ENCODE results near the gene LIX1L. TPM values are rescaled to one million over a fixed set of nuclear protein-coding genes. Genes with fewer than 3 reads are reported as not detected.

The LIX1L gene
- total RNA-seq (2014; rRNA removed; shearing (Covaris generic)): 33.9 and 34.6 TPM in 2 replicates

- DNase-seq (ENCODE audit: low spot score): peak; percentile 98
Measured at GRCh38 chr1:145957443-145958319, at the start of gene LIX1L. Gene LIX1L, minus strand, starts transcription at chr1:145958017. Its CDS starts 90 bp downstream, at chr1:145957927.

- no peak for DNase-seq (ENCODE audit: low spot score)
Measured at GRCh38 chr1:146001709-146002108, 43.9 kb upstream of the LIX1L start.

GRCh38 chr1:145999321-146000024 is 41.7 kb upstream of the LIX1L start:
- no peak for DNase-seq (ENCODE audit: low spot score)

GRCh38 chr1:145997718-145998023 is 39.9 kb upstream of the LIX1L start:
- no peak for DNase-seq (ENCODE audit: low spot score)

GRCh38 chr1:145997016-145997717 is 39.4 kb upstream of the LIX1L start:
- DNase-seq (ENCODE audit: low spot score): no peak

- peak; percentile 94 for DNase-seq (ENCODE audit: low spot score)
Measured at GRCh38 chr1:145996433-145997015, 38.7 kb upstream of the LIX1L start, which contains the start of gene TXNIP. Gene TXNIP, minus strand, starts transcription at chr1:145996579. Its CDS starts 313 bp downstream, at chr1:145996266.

- DNase-seq (ENCODE audit: low spot score): no peak
Measured at GRCh38 chr1:145995964-145996432, 38.2 kb upstream of the LIX1L start.

- DNase-seq (ENCODE audit: low spot score): no peak
Measured at GRCh38 chr1:145995148-145995881, 37.5 kb upstream of the LIX1L start.

GRCh38 chr1:145994391-145995120 is 36.7 kb upstream of the LIX1L start:
- DNase-seq (ENCODE audit: low spot score): no peak

GRCh38 chr1:145993618-145994390 is 36.0 kb upstream of the LIX1L start:
- DNase-seq (ENCODE audit: low spot score): no peak

- DNase-seq (ENCODE audit: low spot score): no peak
Measured at GRCh38 chr1:145992958-145993617, 35.3 kb upstream of the LIX1L start.

- no peak for DNase-seq (ENCODE audit: low spot score)
Measured at GRCh38 chr1:145992502-145992936, 34.7 kb upstream of the LIX1L start.

GRCh38 chr1:145991735-145992412 is 34.1 kb upstream of the LIX1L start:
- DNase-seq (ENCODE audit: low spot score): no peak

- DNase-seq (ENCODE audit: low spot score): no peak
Measured at GRCh38 chr1:145990249-145990855, 32.5 kb upstream of the LIX1L start.

- no peak for DNase-seq (ENCODE audit: low spot score)
Measured at GRCh38 chr1:145988773-145989172, 31.0 kb upstream of the LIX1L start.

GRCh38 chr1:145987926-145988325 is 30.1 kb upstream of the LIX1L start:
- DNase-seq (ENCODE audit: low spot score): no peak

- DNase-seq (ENCODE audit: low spot score): no peak
Measured at GRCh38 chr1:145986551-145986950, 28.7 kb upstream of the LIX1L start.
